Parathyroid adenoma (tissue), 2 donors: ENCODE measurements around the gene PGP.
A peak's percentile ranks its signal among the peaks of the same experiment; 100 is the strongest.

Experiments used
- H2AFZ ChIP-seq: fragments of 300-600 bp; sonication (generic); one replicate; pipeline ENCODE4 v1.7.0; 2017; ENCODE audit warnings: antibody characterized with exemption, mild to moderate bottlenecking
- H3K27ac ChIP-seq: fragments of 300-600 bp; sonication (generic); one replicate; pipeline ENCODE4 v1.7.0; 2017
- H3K27me3 ChIP-seq: fragments of 300-600 bp; sonication (generic); one replicate; pipeline ENCODE4 v1.7.0; 2017; ENCODE audit warnings: low read length; ENCODE audit not compliant: control insufficient read depth, insufficient read depth
- H3K36me3 ChIP-seq: fragments of 300-600 bp; sonication (generic); one replicate; pipeline ENCODE4 v1.7.0; 2017; ENCODE audit warnings: low read length; ENCODE audit not compliant: control insufficient read depth, insufficient read depth
- H3K4me1 ChIP-seq: fragments of 300-600 bp; sonication (generic); one replicate; pipeline ENCODE4 v1.7.0; 2017; ENCODE audit warnings: control low read depth
- H3K4me2 ChIP-seq: fragments of 300-600 bp; sonication (generic); one replicate; pipeline ENCODE4 v1.7.0; 2017; ENCODE audit warnings: low read length
- H3K4me3 ChIP-seq: fragments of 300-600 bp; sonication (generic); one replicate; pipeline ENCODE4 v1.7.0; 2017; ENCODE audit warnings: low read depth, low read length
- H3K79me2 ChIP-seq: fragments of 300-600 bp; sonication (generic); one replicate; pipeline ENCODE4 v1.7.0; 2017; ENCODE audit warnings: control low read depth
- H3K9ac ChIP-seq: fragments of 300-600 bp; sonication (generic); one replicate; pipeline ENCODE4 v1.7.0; 2017; ENCODE audit warnings: mild to moderate bottlenecking
- H3K9me3 ChIP-seq: fragments of 300-600 bp; sonication (generic); one replicate; pipeline ENCODE4 v1.7.0; 2017; ENCODE audit warnings: low read length; ENCODE audit not compliant: control insufficient read depth
- TF ChIP-seq, protein P1 (sequence below): fragments of 300-600 bp; sonication (generic); IDR thresholded peaks from one replicate; pipeline ENCODE4 v1.7.0; 2017; ENCODE audit warnings: antibody characterized with exemption, mild to moderate bottlenecking
- donor health status: primary hyperparathyroidism.

Gene PGP

DNA sequence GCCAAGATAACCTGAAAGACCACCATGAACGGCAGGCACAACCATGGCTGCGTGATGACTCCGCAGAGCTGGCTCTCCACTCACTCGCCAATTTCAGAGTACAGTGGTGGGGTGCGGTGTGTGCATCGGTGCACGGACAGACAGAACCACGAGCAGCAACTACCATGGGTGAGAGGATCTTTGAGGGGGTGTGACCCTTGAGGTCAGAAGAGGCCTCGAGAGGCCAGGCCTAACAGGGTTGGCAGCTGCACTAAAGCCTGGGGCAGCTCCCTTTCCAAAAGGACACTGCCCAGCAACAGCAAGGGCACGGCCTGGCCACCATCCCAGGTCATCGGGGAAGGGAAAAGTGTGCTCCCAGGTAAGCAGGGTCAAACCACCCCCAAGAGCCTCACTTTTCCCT is 38.7 kb upstream of the PGP start:
- Histone ChIP-seq H3K4me3 (no peak overlapping the region), H3K79me2 (peaks cover 2% of the 10 kb centered on the region), H3K9ac (no peak overlapping the region), H3K27ac (no peak overlapping the region), H3K9me3 (no peaks in the 10 kb centered on the region), H2AFZ (no peak overlapping the region), H3K36me3 (no peaks in the 10 kb centered on the region), H3K4me1 (peaks cover 5% of the 10 kb centered on the region), H3K4me2 (no peak overlapping the region), H3K27me3 (no peaks in the 10 kb centered on the region)
- TF ChIP-seq, protein P1, sequence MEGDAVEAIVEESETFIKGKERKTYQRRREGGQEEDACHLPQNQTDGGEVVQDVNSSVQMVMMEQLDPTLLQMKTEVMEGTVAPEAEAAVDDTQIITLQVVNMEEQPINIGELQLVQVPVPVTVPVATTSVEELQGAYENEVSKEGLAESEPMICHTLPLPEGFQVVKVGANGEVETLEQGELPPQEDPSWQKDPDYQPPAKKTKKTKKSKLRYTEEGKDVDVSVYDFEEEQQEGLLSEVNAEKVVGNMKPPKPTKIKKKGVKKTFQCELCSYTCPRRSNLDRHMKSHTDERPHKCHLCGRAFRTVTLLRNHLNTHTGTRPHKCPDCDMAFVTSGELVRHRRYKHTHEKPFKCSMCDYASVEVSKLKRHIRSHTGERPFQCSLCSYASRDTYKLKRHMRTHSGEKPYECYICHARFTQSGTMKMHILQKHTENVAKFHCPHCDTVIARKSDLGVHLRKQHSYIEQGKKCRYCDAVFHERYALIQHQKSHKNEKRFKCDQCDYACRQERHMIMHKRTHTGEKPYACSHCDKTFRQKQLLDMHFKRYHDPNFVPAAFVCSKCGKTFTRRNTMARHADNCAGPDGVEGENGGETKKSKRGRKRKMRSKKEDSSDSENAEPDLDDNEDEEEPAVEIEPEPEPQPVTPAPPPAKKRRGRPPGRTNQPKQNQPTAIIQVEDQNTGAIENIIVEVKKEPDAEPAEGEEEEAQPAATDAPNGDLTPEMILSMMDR = no peak

DNA sequence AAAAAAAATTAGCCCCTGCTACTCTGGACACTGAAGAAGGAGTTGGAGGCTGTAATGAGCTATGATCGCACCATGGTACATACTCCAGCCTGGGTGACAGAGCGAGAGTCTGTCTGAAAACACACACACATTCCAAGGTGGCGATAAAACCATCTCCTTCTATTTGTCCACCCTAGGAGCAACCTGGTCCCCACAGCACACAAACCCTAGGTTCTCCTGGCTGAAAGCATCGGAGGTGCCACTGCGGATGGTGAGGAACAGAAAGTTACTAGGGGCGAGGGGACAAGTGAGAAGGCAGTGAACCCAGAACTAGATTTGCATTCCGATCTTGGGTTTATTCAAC is 38.1 kb upstream of the PGP start:
- TF ChIP-seq, protein P1 = no peak
- H3K79me2 ChIP-seq = peaks cover 2% of the 10 kb centered on the region
- no peak overlapping the region for H3K4me2 ChIP-seq
- H3K9ac ChIP-seq = no peak overlapping the region
- H3K4me1 ChIP-seq = peaks cover 5% of the 10 kb centered on the region
- H3K4me3 ChIP-seq = no peak overlapping the region
- H3K36me3 ChIP-seq = no peaks in the 10 kb centered on the region
- no peak overlapping the region for H2AFZ ChIP-seq
- no peaks in the 10 kb centered on the region for H3K27me3 ChIP-seq
- no peak overlapping the region for H3K27ac ChIP-seq
- H3K9me3 ChIP-seq = no peaks in the 10 kb centered on the region

DNA sequence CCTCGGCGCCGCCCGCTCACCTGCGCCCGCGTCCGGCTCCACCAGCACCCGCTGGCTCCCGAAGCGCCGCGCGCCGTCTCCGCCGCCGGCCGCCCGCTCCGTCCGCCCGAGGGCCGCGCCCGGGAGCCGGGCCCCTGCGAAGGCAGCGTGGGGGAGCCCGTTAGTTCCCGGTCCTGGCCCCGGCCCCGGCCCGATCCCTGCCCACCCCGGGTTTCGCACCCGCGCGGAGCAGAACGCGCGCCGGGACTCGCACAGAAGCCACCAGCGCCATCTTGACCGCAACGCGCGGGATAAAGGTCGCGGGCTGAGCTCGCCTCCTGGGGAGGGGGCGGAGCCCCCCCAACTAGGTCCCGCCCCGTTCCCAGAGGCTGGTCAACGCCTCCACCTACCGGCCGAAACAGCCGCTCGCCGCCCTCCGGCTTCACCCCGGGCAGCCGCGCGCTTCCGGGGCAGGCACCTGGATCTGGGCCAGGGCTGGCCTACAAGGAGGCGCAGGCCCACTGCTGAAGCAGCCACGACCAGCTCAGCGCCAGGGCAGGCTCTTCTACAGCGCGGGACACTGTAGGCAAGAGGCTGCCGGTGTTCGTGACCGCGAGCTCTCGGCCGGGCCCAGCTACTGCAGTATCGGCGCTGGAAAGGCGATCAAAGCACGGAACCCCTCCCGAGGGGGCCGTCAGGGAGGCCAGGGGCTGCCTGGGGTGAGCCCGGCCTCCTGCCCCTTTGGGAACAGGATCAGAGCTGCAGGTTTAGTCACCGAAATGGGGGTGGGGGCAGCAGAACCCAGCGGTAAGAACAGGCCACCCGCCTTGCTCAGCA is 36.9 kb upstream of the PGP start, which contains the start of gene ECI1:
Gene ECI1 (minus strand): TSS at position 292 of the 816 bp plus-strand sequence. CDS start 21 bp downstream, at position 271.
- Histone ChIP-seq H3K27ac (peak within 1 kb of the TSS; percentile 76), H3K27me3 (no peaks in the 10 kb centered on the region), H3K36me3 (no peaks in the 10 kb centered on the region), H3K9ac (peak within 1 kb of the TSS; percentile 56), H3K9me3 (no peaks in the 10 kb centered on the region), H2AFZ (peak within 1 kb of the TSS; percentile 84), H3K79me2 (no peaks in the 10 kb centered on the region), H3K4me1 (peaks cover 5% of the 10 kb centered on the region), H3K4me2 (peak within 1 kb of the TSS; percentile 72), H3K4me3 (peak within 1 kb of the TSS; percentile 75)
- TF ChIP-seq, protein P1 = peak; percentile 90

DNA sequence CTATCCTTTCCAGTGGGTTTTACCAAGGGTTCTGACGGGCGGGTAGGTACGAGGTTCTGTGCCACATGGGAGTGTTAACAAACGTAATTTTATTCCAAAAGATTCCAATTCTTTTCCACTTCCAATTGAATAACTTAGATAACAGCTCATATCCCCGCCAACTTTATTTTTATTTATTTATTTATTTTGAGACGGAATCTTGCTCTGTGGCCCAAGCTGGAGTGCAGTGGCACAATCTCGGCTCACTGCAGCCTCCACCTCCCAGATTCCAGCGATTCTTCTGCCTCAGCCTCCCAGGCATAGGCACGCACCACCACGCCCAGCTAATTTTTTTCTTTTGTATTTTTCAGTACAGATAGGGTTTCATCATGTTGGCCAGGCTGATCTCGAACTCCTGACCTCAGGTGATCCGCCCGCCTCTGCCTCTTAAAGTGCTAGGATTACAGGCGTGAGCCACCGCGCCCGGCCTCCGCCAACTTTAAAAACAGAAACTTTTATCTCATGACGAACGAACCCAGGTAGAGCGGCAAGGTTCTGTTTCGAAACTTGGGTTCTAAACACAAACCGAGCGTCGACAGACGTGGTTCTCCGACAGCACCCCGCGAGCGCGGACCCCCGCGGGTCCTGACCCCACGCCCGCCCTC is 36.1 kb upstream of the PGP start:
- H2AFZ ChIP-seq = peak overlapping the region; percentile 84
- no peaks in the 10 kb centered on the region for H3K9me3 ChIP-seq
- peak overlapping the region; percentile 76 for H3K27ac ChIP-seq
- peak overlapping the region; percentile 75 for H3K4me3 ChIP-seq
- H3K27me3 ChIP-seq = no peaks in the 10 kb centered on the region
- no peaks in the 10 kb centered on the region for H3K36me3 ChIP-seq
- no peaks in the 10 kb centered on the region for H3K79me2 ChIP-seq
- H3K4me2 ChIP-seq = peak overlapping the region; percentile 63
- TF ChIP-seq, protein P1 = no peak
- no peak overlapping the region for H3K9ac ChIP-seq
- H3K4me1 ChIP-seq = peaks cover 5% of the 10 kb centered on the region
